ENCODE measurements around the gene B4GAT1.

GRCh38 chr11:66318600-66318970 is 28.8 kb downstream of the B4GAT1 start:
- TF ChIP-seq CTCF (IDR thresholded peaks at IDR 0.05; ENCODE audit: extremely low read depth in 1 of 2, insufficient read depth in 1 of 2, low read depth in 1 of 2, low read length in 2 of 2) = no peak
- TF ChIP-seq JUN (IDR thresholded peaks at IDR 0.05; ENCODE audit: borderline replicate concordance, insufficient read depth, insufficient read length, low read depth) = no peak
- TF ChIP-seq EZH2 (IDR thresholded peaks at IDR 0.05; ENCODE audit: borderline replicate concordance, low read depth, low read length, severe bottlenecking) = no peak
- TF ChIP-seq MYC (IDR thresholded peaks at IDR 0.05; ENCODE audit: low read depth, low read length) = no peak
